HG03378 (cell line): Measurements from ENCODE around the gene CREB3L1.
"Not testable (repeated sequence)": the region's sequence is repeated elsewhere in the genome, so short reads cannot be mapped to it uniquely, and the experiment has no call there.

Source experiments
- ATAC-seq: cut with Tn5 transposase; IDR thresholded peaks from one replicate; pipeline ENCODE4 v1.9.1; 2021; ENCODE audit warnings: mild to moderate bottlenecking, moderate library complexity; ENCODE audit not compliant: unreplicated experiment

The CREB3L1 gene

DNA sequence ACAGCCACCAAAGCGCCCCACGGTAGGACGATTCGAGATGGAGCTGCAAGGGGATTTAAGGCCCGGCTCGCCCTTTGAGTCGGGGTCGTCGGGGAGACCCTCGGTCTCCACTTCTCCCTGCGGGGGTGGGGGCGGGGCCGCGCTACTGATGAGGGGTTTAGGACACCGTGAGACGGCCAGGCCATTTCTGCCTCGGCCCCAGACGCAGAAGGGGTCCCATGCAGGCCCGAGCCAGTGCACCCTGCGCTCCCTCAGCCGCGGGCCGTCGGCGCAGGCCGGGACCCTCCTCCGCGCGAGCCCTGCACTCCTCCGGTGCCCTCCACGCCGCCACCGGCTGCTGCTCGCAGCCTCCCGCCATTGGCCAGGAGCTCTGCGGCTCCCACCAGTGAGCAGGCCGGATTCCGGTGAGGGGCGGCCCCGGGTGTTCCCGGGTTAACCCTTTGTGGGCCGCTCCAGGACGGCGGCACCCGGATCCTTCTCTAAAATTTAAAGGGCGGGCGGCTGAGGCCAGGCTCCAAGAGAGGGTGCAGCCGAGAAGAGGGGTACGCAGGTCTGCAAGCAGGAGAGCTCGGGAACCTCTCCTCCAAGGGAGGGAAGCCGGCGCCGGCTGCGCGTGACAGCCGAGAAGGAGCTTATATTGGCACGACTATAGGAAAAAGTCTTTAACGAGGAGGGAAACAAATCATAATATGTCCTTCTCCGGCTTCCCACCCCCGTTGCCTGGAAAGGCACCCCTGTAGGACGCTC, 18.0 kb downstream of the CREB3L1 start:
- no peak for ATAC-seq

DNA sequence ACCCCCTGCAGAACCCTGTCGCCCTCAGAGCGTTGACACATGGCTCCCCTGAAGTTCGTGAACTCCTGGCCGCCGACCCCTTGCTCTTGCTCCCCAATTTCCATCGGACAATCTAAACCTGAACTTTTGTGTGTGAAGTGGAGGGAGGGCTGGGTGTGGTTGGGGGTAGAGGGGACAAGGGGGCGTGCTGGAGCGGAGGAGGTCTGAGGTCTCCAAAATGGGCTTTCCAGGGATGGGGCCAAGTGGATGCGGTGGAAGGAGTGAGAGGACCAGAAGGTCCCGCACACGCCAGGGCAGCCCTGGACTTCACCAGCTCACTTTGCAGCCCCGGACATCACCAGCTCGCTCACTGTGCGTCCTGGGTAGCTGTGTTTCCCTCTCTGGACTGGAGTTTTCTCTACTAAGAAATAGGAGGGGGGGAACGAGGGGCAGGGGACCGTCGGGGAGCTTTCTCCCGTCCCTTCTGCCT, 18.6 kb downstream of the CREB3L1 start:
- no peak for ATAC-seq

DNA sequence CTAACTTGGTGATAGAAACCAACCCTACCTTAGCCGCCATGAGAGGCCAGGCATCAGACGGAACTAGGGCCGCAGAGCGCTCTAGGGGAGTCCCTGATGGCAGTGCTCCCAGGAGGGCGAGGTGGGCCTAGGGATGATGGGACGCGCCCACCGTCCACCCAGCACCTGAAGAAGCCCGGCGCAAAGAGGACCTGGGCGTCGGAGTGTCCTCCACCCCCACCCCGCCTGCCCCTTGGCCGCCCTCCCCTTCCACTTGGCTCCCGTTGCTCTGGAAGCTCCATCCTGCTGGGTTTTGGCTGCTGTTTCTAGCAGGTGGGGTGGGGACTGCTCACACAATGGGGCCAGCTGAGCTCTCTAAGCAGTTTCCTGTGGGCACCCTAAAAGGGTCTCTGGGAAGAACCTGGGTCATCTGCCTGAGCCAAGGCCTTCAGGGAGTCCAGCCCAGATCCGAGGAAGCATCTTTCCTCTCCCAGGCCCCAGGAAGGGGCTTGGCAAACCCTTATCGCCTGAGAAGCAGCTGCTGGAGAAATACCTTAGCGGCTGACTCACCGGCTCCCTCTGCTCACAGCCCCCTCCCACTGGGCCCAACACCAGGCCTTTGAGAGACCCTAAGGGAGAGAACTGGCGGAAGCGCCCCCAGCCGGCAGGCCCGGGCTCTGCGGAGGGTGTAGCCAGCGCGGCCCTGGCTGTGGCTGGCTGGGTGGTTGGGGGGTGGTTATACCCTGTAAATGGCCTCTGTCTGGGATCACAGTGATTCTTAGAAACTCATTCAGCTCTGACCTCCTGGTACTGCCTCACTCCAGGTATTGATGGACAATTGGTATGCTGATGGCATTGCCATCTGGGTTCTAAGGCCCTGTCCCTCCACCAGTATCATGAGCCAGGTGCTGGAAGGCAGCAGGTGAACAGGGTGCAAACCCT, 19.3 kb downstream of the CREB3L1 start:
- no peak for ATAC-seq

DNA sequence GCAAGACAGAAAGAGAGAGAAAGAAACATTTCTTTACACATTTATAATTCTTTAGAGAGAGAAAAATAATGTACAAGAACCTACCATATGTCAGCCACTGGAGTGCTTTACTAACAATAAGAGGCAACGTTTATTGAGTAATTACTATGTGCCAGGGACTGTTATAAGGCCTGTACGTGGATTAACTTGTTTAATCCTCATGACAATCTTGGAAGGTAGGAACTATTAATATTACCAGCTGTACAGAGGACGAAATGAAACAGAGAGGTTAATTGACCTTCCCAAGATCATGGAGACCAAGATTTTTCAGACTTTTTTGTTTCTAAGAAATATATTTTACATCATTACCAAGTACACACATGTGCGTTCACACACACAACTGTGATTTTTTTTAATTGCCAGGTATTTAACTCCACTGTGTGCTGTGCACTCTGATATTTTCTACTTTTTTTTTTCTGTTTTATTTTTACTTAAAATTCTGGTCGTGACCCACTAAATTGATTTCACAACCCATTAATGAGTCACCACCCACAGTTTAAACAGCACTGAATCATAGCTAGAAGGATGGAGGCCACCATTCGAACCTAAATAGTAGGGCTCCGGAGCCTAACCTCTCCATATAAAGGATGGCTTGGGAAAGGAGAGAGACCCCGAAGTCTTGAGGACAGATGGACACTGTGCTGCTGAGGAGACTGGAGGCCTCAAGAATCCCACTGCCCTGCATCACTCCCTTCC, 21.4 kb downstream of the CREB3L1 start:
- ATAC-seq, result no peak

DNA sequence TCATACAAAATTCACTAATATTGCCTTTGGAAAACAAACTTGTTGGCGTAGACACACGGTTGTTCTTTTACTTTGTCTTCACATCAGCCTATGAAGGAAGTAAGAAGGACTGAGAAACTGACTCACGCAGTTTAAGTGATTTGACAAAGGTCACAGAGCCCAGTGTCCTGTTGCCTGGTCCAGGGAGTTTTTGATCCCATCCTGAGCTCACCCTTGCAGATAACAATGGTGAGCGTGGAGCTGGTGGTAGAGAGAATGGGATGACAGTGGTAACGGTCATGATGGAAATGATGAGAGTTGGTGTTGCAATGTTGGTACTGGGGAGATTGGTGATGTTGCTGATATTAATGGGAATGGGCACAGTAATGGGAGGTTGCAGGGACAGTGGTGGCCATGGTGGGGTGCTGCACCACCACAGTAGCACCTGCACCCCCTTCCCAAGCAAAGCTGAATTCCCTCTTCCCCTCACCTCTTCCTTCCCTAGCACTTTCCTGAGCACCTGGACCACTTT, 22.0 kb downstream of the CREB3L1 start:
- no peak for ATAC-seq

DNA sequence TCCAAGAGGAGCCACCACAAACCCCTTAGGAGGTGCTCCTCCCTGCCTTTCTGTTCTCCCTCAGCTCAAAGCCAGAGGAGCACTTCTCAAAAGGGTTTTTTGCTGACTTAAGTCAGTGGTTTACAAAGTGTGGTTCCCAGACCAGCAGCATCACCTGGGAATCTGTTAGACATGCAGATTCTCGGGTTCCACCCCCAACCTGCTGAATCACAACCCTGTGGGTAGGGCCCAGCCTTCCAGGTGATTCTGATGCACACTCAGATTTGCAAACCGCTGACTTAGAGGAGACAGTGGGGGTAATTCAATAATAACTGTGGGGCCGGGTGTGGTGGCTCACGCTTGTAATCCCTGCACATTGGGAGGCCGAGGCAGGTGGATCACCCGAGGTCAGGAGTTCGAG, 22.8 kb downstream of the CREB3L1 start:
- ATAC-seq, result no peak

DNA sequence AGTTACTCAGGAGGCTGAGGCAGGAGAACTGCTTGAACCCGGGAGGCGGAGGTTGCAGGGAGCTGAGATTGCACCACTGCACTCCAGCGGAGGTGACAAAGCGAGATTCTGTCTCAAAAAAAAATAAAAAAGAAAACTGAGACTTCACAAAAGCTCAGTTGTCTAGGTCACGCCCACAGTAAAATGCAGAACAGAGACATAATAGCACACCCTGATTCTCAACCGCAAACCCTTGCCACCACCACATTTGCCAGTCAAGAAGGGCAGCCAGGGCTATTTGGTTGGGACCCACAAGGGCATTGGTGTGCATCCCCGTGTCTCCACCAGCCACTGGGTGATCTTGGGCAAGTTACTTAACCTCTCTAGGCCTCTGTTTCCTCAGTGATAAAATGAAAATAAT, 25.4 kb downstream of the CREB3L1 start:
- ATAC-seq, result peak; percentile 88

DNA sequence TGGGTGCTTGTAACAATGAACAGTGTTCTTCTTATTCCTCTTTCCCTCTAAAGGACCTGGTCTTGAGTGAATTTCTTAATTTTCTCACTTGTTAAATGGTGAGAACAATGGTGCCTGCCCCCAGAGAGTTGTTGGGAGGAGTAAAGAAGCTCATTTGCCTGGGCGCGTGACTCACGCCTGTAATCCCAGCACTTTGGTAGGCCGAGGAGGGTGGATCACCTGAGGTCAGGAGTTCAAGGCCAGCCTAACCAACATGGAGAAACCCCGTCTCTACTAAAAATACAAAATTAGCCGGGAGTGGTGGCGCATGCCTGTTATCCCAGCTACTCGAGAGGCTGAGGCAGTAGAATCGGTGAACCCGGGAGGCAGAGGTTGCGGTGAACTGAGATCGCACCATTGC, 26.6 kb downstream of the CREB3L1 start:
- ATAC-seq, result not testable (repeated sequence)

DNA sequence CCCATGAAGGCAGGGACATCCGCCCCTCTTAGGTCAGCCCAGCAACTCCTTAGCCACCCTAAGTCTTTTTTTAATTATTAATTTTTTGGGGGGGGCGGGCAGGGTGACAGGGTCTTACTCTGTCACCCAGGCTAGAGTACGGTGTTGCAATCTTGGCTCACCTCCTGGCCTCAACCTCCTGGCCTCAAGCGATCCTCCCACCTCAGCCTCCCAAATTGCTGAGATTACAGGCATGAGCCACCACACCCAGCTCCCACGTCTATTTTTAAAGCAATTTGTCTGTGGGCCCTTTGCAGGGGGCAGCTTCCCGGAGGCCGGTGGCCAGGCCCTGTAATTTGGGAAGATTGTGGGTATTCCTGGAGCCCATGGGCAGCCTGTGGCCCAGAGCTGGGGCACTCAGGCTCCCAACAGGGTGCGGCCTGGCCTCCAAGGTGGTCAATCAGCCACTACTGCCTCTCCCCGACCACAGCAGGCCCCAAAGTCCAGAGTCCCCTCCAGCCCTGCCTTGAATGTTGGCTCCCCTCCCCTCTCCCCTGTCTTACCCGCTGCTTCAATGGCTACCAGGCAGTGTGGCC, 27.2 kb downstream of the CREB3L1 start:
- no peak for ATAC-seq

DNA sequence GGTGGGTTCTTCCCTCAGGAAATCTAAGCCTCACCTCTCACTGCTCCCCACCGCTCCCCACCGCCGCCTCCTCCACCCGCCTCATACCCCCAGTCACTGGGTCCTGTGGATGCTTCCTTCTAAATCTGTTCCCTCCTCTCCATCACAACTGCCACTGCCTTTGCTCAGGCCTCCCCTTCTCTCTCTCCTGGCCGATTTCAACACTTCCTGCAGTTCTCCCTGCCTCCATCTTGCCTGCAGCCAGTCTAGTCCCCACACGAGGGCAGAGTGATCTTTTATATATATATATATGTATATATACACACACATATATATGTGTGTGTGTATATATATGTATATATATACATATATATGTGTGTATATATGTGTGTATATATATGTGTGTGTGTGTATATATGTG, 27.8 kb downstream of the CREB3L1 start:
- no peak for ATAC-seq

DNA sequence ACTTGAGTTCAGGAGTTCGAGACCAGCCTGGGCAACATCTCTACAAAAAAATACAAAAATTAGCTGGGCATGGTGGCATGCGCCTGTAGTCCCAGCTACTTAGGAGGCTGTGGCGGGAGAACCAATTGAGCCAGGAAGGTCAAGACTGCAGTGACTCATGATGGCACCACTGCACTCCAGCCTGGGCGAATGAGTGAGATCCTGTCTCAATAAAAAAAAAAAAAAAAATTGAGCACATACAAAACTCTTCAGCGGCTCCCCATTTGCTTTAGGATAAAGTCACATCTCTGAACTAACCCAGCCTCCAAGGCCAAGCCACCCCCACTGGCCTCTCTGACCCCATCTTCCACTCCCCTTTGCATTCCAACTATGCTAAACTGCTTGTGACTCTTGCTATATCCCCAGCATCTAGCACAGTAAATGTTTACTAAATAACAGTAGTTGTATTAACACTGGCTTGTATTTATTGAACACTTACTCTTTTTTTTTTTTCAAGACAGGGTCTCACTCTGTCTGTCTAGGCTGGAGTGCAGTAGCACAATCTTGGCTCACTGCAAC, 28.9 kb downstream of the CREB3L1 start:
- ATAC-seq, result no peak

DNA sequence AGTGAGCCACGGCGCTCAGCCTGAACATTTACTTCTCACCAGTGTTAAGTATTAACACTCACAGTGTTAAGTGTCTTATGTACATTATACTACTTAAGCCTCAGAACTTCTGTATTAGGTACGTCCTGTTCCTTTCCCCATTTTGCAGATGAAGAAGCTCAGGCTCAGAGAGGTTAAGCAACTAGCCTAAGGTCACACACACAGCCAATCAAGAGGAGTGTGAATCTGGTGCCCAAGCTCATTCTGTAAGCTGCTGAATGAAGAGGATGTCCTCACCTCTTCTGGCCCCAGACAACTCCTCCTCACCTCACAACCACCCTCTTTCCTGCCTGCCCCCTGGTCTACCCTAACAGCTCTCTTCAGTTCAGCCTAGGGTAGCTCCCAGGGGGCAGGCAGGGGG, 29.9 kb downstream of the CREB3L1 start:
- ATAC-seq, result no peak

DNA sequence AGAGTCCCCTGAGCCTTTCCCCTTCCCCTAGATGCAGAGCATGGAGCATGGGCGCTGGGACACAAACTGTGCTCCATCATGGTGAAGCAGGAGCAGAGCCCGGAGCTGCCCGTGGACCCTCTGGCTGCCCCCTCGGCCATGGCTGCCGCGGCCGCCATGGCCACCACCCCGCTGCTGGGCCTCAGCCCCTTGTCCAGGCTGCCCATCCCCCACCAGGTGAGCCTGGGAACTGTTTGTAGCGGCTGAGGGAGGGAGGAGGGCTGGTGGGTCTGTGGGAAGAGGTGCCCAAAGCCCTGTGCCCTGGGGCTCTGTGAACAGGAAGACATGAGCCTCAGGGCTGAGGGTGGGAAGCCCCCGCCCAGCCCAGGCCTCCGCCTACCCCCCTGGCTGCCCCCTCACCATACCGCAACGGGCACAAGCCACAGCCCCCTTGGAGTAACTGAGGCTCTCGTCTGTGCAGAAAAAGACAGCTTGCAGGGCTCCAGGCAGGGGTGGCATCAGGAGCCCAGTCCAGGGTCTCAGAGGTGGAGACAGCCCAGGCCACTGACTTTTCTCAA, 30.4 kb downstream of the CREB3L1 start:
- ATAC-seq, result no peak

DNA sequence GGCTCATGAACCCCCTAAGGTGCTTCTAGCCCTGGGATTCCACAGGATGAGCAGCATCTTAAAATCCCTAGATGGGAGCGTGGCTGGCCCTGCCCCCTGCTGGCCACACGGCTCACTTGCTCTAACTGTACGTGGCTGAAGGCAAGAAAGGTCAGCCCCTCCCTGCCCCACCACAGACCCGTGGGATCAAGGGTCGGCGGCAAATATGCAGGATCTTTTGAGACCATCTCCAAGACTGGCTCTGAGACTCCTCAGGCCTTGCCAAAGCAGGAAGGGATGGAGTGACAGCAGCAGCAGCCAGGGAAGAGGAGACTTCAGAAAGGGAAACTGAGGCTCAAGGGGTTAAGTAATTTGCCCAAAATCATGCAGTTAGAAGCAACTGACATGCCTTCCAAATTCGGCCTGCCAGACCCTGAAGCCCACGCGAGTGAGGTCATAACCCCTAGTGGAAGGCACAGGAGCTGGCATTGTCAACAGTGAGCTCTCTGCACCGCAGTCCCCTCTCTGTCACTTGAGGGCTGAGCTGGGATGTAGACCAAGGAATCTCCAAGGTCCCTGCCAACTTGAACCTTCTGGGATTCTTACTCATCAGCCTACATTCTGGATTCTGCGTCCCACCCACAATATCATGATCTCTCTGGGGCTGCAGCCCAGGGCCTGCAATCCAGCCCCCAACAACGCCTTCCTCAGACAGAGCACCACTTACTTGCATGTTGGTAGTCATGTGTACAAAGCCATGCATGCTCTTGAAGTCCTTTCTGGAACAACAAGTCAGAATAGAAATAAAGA, 31.4 kb downstream of the CREB3L1 start:
- no peak for ATAC-seq

DNA sequence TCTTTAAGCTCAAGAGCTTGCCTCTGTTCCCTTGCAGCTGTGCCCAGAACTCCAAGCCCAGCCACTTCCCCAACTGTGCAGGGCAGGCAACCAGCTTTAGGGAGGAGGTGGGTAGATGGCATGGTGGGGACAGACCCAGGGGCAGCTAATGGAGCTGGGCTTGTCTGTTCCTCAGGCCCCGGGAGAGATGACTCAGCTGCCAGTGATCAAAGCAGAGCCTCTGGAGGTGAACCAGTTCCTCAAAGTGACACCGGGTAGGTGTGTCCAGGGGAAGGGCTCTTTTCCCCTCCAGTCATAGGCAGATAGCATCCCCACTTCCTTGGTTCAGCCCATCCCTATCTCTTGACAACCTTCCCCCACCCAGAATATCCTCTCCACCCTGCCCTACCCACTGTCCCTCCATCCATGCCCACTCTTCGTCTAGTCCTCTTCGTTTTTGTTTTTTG, 32.4 kb downstream of the CREB3L1 start:
- peak; percentile 50 for ATAC-seq

DNA sequence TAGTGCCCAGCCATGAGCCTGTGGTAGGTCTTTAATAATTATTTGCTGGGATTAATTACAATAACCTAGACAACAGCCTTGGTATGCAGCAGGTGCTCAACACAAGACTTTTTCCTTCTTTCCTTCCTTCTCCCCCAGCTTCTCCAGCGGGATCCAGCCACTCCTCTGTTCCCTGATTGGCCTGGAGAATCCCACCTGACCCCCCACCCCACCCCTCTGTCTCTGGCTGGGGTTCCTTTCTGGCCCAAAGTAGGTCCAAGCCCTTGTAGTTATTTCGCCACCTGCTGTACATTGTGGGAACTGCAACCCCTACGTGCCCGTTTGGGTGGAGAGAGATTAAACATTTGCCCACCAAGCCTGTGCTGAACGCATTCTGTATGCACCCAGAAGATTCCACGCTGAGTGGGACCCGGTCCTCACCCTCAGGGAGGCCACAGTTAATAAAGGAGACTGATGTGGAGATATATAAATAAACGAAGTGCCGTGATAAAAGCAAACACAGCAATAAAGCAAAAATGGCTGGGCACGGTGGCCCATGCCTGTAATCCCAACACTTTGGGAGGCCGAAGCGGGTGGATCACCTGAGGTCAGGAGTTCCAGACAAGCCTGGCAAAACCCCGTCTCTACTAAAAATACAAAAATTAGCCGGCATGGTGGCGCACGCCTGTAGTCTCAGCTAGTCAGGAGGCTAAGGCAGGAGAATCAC, 37.7 kb downstream of the CREB3L1 start:
- ATAC-seq, result no peak

DNA sequence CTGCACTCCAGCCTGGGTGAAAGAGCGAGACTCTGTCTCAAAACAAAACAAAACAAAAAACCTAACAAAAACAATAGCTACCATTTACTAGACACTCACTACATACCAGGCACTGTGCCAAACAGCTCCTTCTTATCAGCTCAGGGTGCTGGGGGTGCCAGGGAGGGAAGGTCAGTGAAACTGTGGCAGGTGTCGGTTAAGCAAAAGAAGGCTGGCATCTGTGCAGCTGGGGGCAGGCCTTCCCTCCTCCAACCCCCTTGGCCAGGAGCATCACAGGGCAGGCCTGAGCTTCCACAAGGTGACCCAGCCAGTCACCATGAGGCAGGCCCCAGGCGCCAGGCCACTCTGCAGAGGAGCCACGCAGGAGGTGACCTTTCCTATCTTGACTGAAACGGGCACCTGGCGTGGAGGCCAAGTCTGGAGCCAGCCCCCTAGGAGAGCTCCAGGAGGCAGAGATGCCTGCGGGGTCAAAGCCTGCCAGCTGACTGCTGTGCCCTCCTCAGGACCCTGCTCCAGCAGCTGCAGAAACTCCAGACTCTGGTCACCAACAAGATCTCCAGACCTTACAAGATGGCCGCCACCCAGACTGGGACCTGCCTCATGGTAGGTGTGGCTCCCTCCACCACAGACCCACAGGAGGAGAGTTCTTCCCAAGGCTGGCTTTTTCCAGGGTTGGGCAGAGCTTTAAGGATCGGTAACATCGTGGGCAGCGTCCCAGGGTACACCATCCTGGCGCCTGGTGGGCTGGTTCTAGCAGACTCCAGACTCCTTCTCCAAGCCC, 38.5 kb downstream of the CREB3L1 start:
- no peak for ATAC-seq

DNA sequence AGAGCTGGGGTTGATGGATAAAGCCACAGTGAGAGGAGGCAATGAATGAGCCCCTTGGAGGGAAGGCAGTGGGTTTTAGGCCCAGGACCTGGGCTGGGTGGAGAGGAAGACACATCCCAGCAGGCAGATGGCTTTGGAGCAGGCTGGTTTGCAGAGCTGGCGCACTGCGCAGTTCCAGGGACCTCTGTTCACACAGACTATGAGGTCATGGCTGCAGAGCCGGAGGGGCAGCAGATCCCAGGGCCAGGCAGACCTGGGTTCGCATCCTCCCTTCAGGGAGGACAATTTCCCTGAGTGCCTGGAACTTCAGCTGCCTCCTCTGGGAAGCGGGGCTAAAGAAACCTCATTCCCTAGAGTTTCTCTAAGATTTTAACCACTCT, 41.6 kb downstream of the CREB3L1 start:
- no peak for ATAC-seq
